Left ventricle myocardium inferior (tissue), 1 donor: ENCODE measurements around the gene ABHD5. TPM values are rescaled to one million over a fixed set of nuclear protein-coding genes. Genes with fewer than 3 reads are reported as not detected.
A peak's percentile ranks its signal among the peaks of the same experiment; 100 is the strongest.

Experiments
- DNase-seq: peaks from one replicate; pipeline ENCODE4 v3.0.0-alpha.2; 2020
- H3K27ac ChIP-seq: fragments of 200-600 bp; replicated peaks from 2 replicates; pipeline ENCODE4 v1.8.0; 2021
- H3K27me3 ChIP-seq: fragments of 200-600 bp; 2 replicates; pipeline ENCODE4 v1.8.0; 2021; ENCODE audit warnings: low read depth
- H3K36me3 ChIP-seq: fragments of 200-600 bp; 2 replicates; pipeline ENCODE4 v1.8.0; 2021
- H3K4me1 ChIP-seq: fragments of 200-600 bp; 2 replicates; pipeline ENCODE4 v1.8.0; 2021
- H3K4me3 ChIP-seq: fragments of 200-600 bp; 2 replicates; pipeline ENCODE4 v1.8.0; 2021; ENCODE audit warnings: mild to moderate bottlenecking, moderate library complexity
- H3K9me3 ChIP-seq: fragments of 200-600 bp; replicated peaks from 2 replicates; pipeline ENCODE4 v1.8.0; 2021
- CTCF ChIP-seq: fragments of 200-600 bp; IDR thresholded peaks from 2 replicates; pipeline ENCODE4 v1.8.0; 2021; ENCODE audit warnings: antibody characterized with exemption, mild to moderate bottlenecking, borderline replicate concordance
- intact Hi-C: fragments of 100-400 bp; cut with micrococcal nuclease; formaldehyde crosslinking; loops from one replicate; pipeline ENCODE4 v1.11.0; 2022
- total RNA-seq: library from RNA; stranded (reverse); fragmentation: NEBNext Ultra II Directional; extraction: Animal tissue kit (Norgen Biotek cat#: 25700); gene quantifications from one replicate; pipeline ENCODE4 v1.2.1, GENCODE V29; 2021
- donor health status: DM: no; HTN: yes; CAD: no; lungs with severe emphysema.

Gene ABHD5
- total RNA-seq, 1 donor from 2014 or later, result 24.1 TPM

GRCh38 chr3:43764056-43764455, 73.3 kb downstream of the ABHD5 start:
- H3K27ac ChIP-seq, result no peak overlapping the region
- no peaks in the 10 kb centered on the region for H3K27me3 ChIP-seq
- no peak for DNase-seq
- no peak for TF ChIP-seq CTCF
- H3K36me3 ChIP-seq, result no peaks in the 10 kb centered on the region
- H3K4me3 ChIP-seq, result no peak overlapping the region
- intact Hi-C loops, result no loop called here
- peaks cover 26% of the 10 kb centered on the region for H3K4me1 ChIP-seq
- H3K9me3 ChIP-seq, result no peaks in the 10 kb centered on the region

- Histone ChIP-seq H3K36me3 (no peaks in the 10 kb centered on the region), H3K27ac (no peak overlapping the region), H3K27me3 (no peaks in the 10 kb centered on the region), H3K4me3 (no peak overlapping the region), H3K4me1 (peaks cover 26% of the 10 kb centered on the region), H3K9me3 (no peaks in the 10 kb centered on the region)
- intact Hi-C loops, result no loop called here
- DNase-seq, result no peak
- no peak for TF ChIP-seq CTCF
Observed at GRCh38 chr3:43764471-43764870, 73.7 kb downstream of the ABHD5 start.

- Histone ChIP-seq H3K4me3 (no peak overlapping the region), H3K36me3 (no peaks in the 10 kb centered on the region), H3K9me3 (no peaks in the 10 kb centered on the region), H3K27ac (no peak overlapping the region), H3K4me1 (peaks cover 31% of the 10 kb centered on the region), H3K27me3 (no peaks in the 10 kb centered on the region)
- DNase-seq, result peak; percentile 22
- intact Hi-C loops, result no loop called here
- no peak for TF ChIP-seq CTCF
Observed at GRCh38 chr3:43765521-43765971, 74.8 kb downstream of the ABHD5 start.

- Histone ChIP-seq H3K27me3 (no peaks in the 10 kb centered on the region), H3K36me3 (no peaks in the 10 kb centered on the region), H3K27ac (no peak overlapping the region), H3K4me1 (peaks cover 43% of the 10 kb centered on the region), H3K4me3 (no peak overlapping the region), H3K9me3 (no peaks in the 10 kb centered on the region)
- intact Hi-C loops, result no loop called here
- no peak for DNase-seq
- TF ChIP-seq CTCF, result no peak
Observed at GRCh38 chr3:43766672-43767465, 76.1 kb downstream of the ABHD5 start.

- intact Hi-C loops, result no loop called here
- no peak overlapping the region for H3K4me3 ChIP-seq
- no peak for TF ChIP-seq CTCF
- H3K27me3 ChIP-seq, result no peaks in the 10 kb centered on the region
- H3K27ac ChIP-seq, result peak overlapping the region; percentile 90
- no peaks in the 10 kb centered on the region for H3K9me3 ChIP-seq
- H3K4me1 ChIP-seq, result peaks cover 51% of the 10 kb centered on the region
- H3K36me3 ChIP-seq, result no peaks in the 10 kb centered on the region
- DNase-seq, result peak; percentile 25
Observed at GRCh38 chr3:43768381-43768973, 77.7 kb downstream of the ABHD5 start.
